IMR-90 (cell line): ENCODE results near the gene PLIN5. TPM values are rescaled to one million over a fixed set of nuclear protein-coding genes. Genes with fewer than 3 reads are reported as not detected.

Experiments
- ATAC-seq: fragments of 200-7000 bp; cut with Tn5 transposase; 2 replicates; pipeline ENCODE4 v1.9.1; 2020; ENCODE audit warnings: low read depth, mild to moderate bottlenecking, moderate library complexity
- BruUV-seq: library from RNA; stranded (reverse); fragments of 400-500 nt; replicated peaks from 2 replicates; lab custom pipeline; 2021; lab: Mats Ljungman, UMichigan
- CTCF ChIA-PET: fragments of 300-600 bp; formaldehyde crosslinking; extraction: SDS; loops from one replicate; lab custom pipeline; 2021; ENCODE audit warnings: antibody characterized with exemption; lab: Yijun Ruan, JAX
- POLR2A ChIA-PET: fragments of 300-600 bp; sonication (Branson Sonifier 250); formaldehyde crosslinking; loops from one replicate; lab custom pipeline; 2022; ENCODE audit warnings: antibody characterized with exemption; ENCODE audit not compliant: unreplicated experiment; lab: Charles Lee
- DNase-seq: peaks from one replicate; pipeline ENCODE4 v3.0.0; 2013
- H2AFZ ChIP-seq: replicated peaks from 2 replicates; pipeline ENCODE3; 2013; ENCODE audit warnings: low read length, mild to moderate bottlenecking; ENCODE audit not compliant: poor library complexity
- H2AK5ac ChIP-seq: 2 replicates; pipeline ENCODE4 v1.6.1; 2013; ENCODE audit warnings: low read depth, low read length, inconsistent platforms
- H2AK9ac ChIP-seq: replicated peaks from 2 replicates; pipeline ENCODE3; 2013; ENCODE audit warnings: mild to moderate bottlenecking, low read depth, low read length, moderate library complexity; ENCODE audit not compliant: poor library complexity
- H2BK120ac ChIP-seq: 2 replicates; pipeline ENCODE4 v1.6.1; 2013; ENCODE audit warnings: low read depth, low read length, inconsistent platforms
- H2BK15ac ChIP-seq: 3 replicates; pipeline ENCODE4 v1.6.1; 2013; ENCODE audit warnings: low read depth, low read length, inconsistent platforms
- H2BK20ac ChIP-seq: 2 replicates; pipeline ENCODE4 v1.6.1; 2013; ENCODE audit warnings: low read depth, mild to moderate bottlenecking, inconsistent platforms, low read length, moderate library complexity
- H2BK5ac ChIP-seq: 2 replicates; pipeline ENCODE4 v1.6.1; 2013; ENCODE audit warnings: mild to moderate bottlenecking, low read depth, low read length, inconsistent platforms; ENCODE audit not compliant: poor library complexity, severe bottlenecking
- H3K14ac ChIP-seq: replicated peaks from 2 replicates; pipeline ENCODE4 v1.6.1; 2013; ENCODE audit warnings: low read depth, low read length, inconsistent platforms
- H3K18ac ChIP-seq: 2 replicates; pipeline ENCODE4 v1.6.1; 2013; ENCODE audit warnings: low read depth, low read length, control low read depth
- H3K23ac ChIP-seq: 2 replicates; pipeline ENCODE4 v1.6.1; 2013; ENCODE audit warnings: low read depth, low read length, inconsistent platforms
- H3K27ac ChIP-seq: 2 replicates; pipeline ENCODE4 v1.5.1; 2013; ENCODE audit warnings: mild to moderate bottlenecking, control low read depth, low read length; ENCODE audit not compliant: insufficient read depth
- H3K27me3 ChIP-seq: 2 replicates; pipeline ENCODE4 v1.6.1; 2013; ENCODE audit warnings: low read length; ENCODE audit not compliant: control insufficient read depth, insufficient read depth
- H3K36me3 ChIP-seq: 2 replicates; pipeline ENCODE4 v1.6.1; 2013; ENCODE audit warnings: low read length, mixed read lengths; ENCODE audit not compliant: control insufficient read depth, insufficient read depth
- H3K4ac ChIP-seq: 2 replicates; pipeline ENCODE4 v1.6.1; 2013; ENCODE audit warnings: low read depth, low read length, inconsistent platforms
- H3K4me1 ChIP-seq: 2 replicates; pipeline ENCODE4 v1.6.1; 2013; ENCODE audit warnings: low read length, mixed read lengths; ENCODE audit not compliant: control insufficient read depth, insufficient read depth
- H3K4me2 ChIP-seq: 2 replicates; pipeline ENCODE4 v1.6.1; 2013; ENCODE audit warnings: low read depth, mild to moderate bottlenecking, control low read depth, low read length, moderate library complexity
- H3K4me3 ChIP-seq: 2 replicates; pipeline ENCODE4 v1.5.1; 2013; ENCODE audit warnings: low read depth, mild to moderate bottlenecking, control low read depth, low read length, moderate library complexity; ENCODE audit not compliant: insufficient read depth
- H3K56ac ChIP-seq: 2 replicates; pipeline ENCODE4 v1.6.1; 2013; ENCODE audit warnings: low read length, inconsistent platforms; ENCODE audit not compliant: insufficient read depth; ENCODE audit errors: extremely low read depth
- H3K79me1 ChIP-seq, 2 experiments: 2 replicates each; pipeline ENCODE4 v1.6.1; 2013; ENCODE audit warnings: low read length in 2 of 2, inconsistent platforms in 1 of 2, low read depth in 1 of 2
- H3K9ac ChIP-seq: 2 replicates; pipeline ENCODE4 v1.6.1; 2013; ENCODE audit warnings: low read depth, low read length, control low read depth
- H3K9me1 ChIP-seq: 2 replicates; pipeline ENCODE4 v1.6.1; 2013; ENCODE audit warnings: low read length, inconsistent platforms; ENCODE audit not compliant: insufficient read depth
- H3K9me3 ChIP-seq: 2 replicates; pipeline ENCODE4 v1.6.1; 2013; ENCODE audit warnings: low read length; ENCODE audit not compliant: control insufficient read depth, insufficient read depth
- H4K20me1 ChIP-seq: 2 replicates; pipeline ENCODE4 v1.6.1; 2013; ENCODE audit warnings: low read length, inconsistent platforms; ENCODE audit not compliant: insufficient read depth
- H4K5ac ChIP-seq: 2 replicates; pipeline ENCODE4 v1.6.1; 2013; ENCODE audit warnings: mild to moderate bottlenecking, low read depth, low read length, control low read depth
- H4K8ac ChIP-seq, 2 experiments: 2 replicates each; pipeline ENCODE4 v1.6.1; 2013; ENCODE audit warnings: low read depth in 2 of 2, low read length in 2 of 2, control low read depth in 1 of 2, inconsistent platforms in 1 of 2
- H4K91ac ChIP-seq: 2 replicates; pipeline ENCODE4 v1.6.1; 2013; ENCODE audit warnings: low read depth, low read length, inconsistent platforms; ENCODE audit not compliant: insufficient read depth
- BHLHE40 ChIP-seq: fragments of 150-350 bp; IDR thresholded peaks from 2 replicates; pipeline ENCODE4 v1.6.1; 2016; ENCODE audit warnings: mild to moderate bottlenecking, low read depth, low read length
- CEBPB ChIP-seq: IDR thresholded peaks from 2 replicates; pipeline ENCODE4 v1.6.1; 2012; ENCODE audit warnings: low read depth, low read length, improper control_type of control experiment
- CHD1 ChIP-seq: IDR thresholded peaks from 2 replicates; pipeline ENCODE4 v1.6.1; 2012; ENCODE audit warnings: low read depth, low read length, improper control_type of control experiment
- FOS ChIP-seq: fragments of 150-350 bp; IDR thresholded peaks from 2 replicates; pipeline ENCODE4 v1.6.1; 2016; ENCODE audit warnings: low read depth, low read length
- MAFK ChIP-seq: IDR thresholded peaks from 2 replicates; pipeline ENCODE4 v1.6.1; 2012; ENCODE audit warnings: low read depth, low read length, improper control_type of control experiment
- MAZ ChIP-seq: IDR thresholded peaks from 2 replicates; pipeline ENCODE4 v1.6.1; 2012; ENCODE audit warnings: low read depth, mild to moderate bottlenecking, low read length, improper control_type of control experiment, moderate library complexity, borderline replicate concordance
- MXI1 ChIP-seq: IDR thresholded peaks from 2 replicates; pipeline ENCODE4 v1.6.1; 2012; ENCODE audit warnings: low read depth, mild to moderate bottlenecking, low read length, moderate library complexity, borderline replicate concordance
- NFE2L2 ChIP-seq: fragments of 150-350 bp; IDR thresholded peaks from 2 replicates; pipeline ENCODE4 v1.6.1; 2016; ENCODE audit warnings: low read depth, mild to moderate bottlenecking, low read length
- POLR2A ChIP-seq: IDR thresholded peaks from 2 replicates; pipeline ENCODE4 v1.6.1; 2012; ENCODE audit warnings: mild to moderate bottlenecking, low read depth, low read length
- RAD21 ChIP-seq: IDR thresholded peaks from 2 replicates; pipeline ENCODE4 v1.6.1; 2012; ENCODE audit warnings: low read length, improper control_type of control experiment
- RCOR1 ChIP-seq: IDR thresholded peaks from 2 replicates; pipeline ENCODE4 v1.6.1; 2012; ENCODE audit warnings: mild to moderate bottlenecking, low read length, improper control_type of control experiment; ENCODE audit not compliant: insufficient replicate concordance
- RFX5 ChIP-seq: IDR thresholded peaks from 2 replicates; pipeline ENCODE4 v1.8.0; 2012; ENCODE audit warnings: low read depth, mild to moderate bottlenecking, low read length, moderate library complexity
- SMC3 ChIP-seq: fragments of 150-350 bp; IDR thresholded peaks from 2 replicates; pipeline ENCODE4 v1.6.1; 2016; ENCODE audit warnings: low read depth, mild to moderate bottlenecking, antibody characterized with exemption, low read length, moderate library complexity
- WGBS, 2 experiments: methylation state at CpG; one replicate each; pipeline versions ENCODE4 v1.1.5 to v1.1.7; 2013; ENCODE audit warnings: missing lambda C conversion rate in 2 of 2; ENCODE audit not compliant: insufficient read length in 1 of 2; ENCODE audit errors: extremely low coverage in 2 of 2; 5-methylcytosine and 5-hydroxymethylcytosine counted together
- dilution Hi-C: fragments of 300-500 bp; cut with HindIII; formaldehyde crosslinking; loops from one replicate; pipeline ENCODE4 v1.14.3; 2018; ENCODE audit warnings: low sequenced_read_pairs; ENCODE audit not compliant: unreplicated experiment
- in situ Hi-C: fragments of 300-500 bp; cut with MboI; formaldehyde crosslinking; loops from 3 replicates; pipeline ENCODE4 v1.14.3; 2019; ENCODE audit warnings: low sequenced_read_pairs, inconsistent platforms, mixed read lengths
- intact Hi-C: fragments of 100-400 bp; cut with micrococcal nuclease; formaldehyde crosslinking; loops from 2 replicates; pipeline ENCODE4 v1.10.0; 2022
- polyA plus RNA-seq, 3 experiments: library from polyadenylated mRNA; depleted of rRNA; stranded (reverse); fragments of >200 nt; gene quantifications; 2 replicates each; pipeline ENCODE4 v1.2.3, GENCODE V29; 2012; ENCODE audit warnings: low replicate concordance in 1 of 3
- total RNA-seq: library from RNA; depleted of rRNA; stranded (reverse); fragments of >200 nt; gene quantifications from 2 replicates; pipeline ENCODE4 v1.2.3, GENCODE V29; 2012
- TF ChIP-seq, protein P1 (sequence below): fragments of 150-350 bp; IDR thresholded peaks from 2 replicates; pipeline ENCODE4 v1.6.1; 2016; ENCODE audit warnings: low read depth, mild to moderate bottlenecking, low read length, moderate library complexity, borderline replicate concordance
- TF ChIP-seq, protein P2 (sequence below): fragments of 150-350 bp; IDR thresholded peaks from 2 replicates; pipeline ENCODE4 v1.6.1; 2017; ENCODE audit warnings: mild to moderate bottlenecking, antibody characterized with exemption, low read length, low read depth
- TF ChIP-seq, protein P3 (sequence below): conservative IDR thresholded peaks from 2 replicates; pipeline ENCODE4 v1.5.1; 2012; ENCODE audit warnings: mild to moderate bottlenecking, low read depth, low read length, improper control_type of control experiment

Gene PLIN5
- total and polyA plus RNA-seq, 2 of the 4 experiments (the other 2 are of a cell fraction): not detected

DNA sequence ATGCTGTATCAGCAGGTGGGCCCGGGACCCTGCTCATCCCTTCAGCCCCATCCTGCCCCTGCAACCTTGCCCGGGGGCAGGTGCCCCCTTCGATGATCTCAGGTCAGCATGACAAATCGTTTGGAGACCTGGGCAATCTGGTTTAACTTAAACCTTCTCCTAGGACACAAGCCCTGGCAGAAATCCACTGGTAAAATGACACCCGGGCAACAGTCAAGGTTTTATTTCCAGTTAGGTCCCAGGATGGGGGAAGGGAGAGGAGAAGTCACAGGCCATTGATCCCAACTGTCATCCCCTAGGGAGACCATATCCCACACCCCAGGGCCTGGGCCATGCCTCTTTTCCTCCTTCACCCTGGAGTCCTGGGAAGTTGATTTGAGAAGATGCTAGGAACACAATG, 1.8 kb upstream of the PLIN5 start:
- H3K79me1 ChIP-seq: no peaks in the 10 kb centered on the region
- POLR2A ChIA-PET: no interaction called here
- H2AFZ ChIP-seq: no peak overlapping the region
- H3K9ac ChIP-seq: no peak overlapping the region
- H4K5ac ChIP-seq: no peak overlapping the region
- H3K4me3 ChIP-seq: no peak overlapping the region
- no peak overlapping the region for H3K56ac ChIP-seq
- H4K91ac ChIP-seq: no peak overlapping the region
- H3K27me3 ChIP-seq: peaks cover 40% of the 10 kb centered on the region
- H2BK20ac ChIP-seq: no peak overlapping the region
- H2BK120ac ChIP-seq: no peak overlapping the region
- no peak overlapping the region for H2BK5ac ChIP-seq
- TF ChIP-seq FOS (no peak), RAD21 (no peak), BHLHE40 (no peak), MAZ (no peak), SMC3 (no peak), MXI1 (no peak), MAFK (no peak), NFE2L2 (no peak), RCOR1 (no peak), CEBPB (no peak), POLR2A (no peak), CHD1 (no peak), RFX5 (no peak)
- TF ChIP-seq, protein P1, sequence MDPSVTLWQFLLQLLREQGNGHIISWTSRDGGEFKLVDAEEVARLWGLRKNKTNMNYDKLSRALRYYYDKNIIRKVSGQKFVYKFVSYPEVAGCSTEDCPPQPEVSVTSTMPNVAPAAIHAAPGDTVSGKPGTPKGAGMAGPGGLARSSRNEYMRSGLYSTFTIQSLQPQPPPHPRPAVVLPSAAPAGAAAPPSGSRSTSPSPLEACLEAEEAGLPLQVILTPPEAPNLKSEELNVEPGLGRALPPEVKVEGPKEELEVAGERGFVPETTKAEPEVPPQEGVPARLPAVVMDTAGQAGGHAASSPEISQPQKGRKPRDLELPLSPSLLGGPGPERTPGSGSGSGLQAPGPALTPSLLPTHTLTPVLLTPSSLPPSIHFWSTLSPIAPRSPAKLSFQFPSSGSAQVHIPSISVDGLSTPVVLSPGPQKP: no peak
- TF ChIP-seq, protein P2, sequence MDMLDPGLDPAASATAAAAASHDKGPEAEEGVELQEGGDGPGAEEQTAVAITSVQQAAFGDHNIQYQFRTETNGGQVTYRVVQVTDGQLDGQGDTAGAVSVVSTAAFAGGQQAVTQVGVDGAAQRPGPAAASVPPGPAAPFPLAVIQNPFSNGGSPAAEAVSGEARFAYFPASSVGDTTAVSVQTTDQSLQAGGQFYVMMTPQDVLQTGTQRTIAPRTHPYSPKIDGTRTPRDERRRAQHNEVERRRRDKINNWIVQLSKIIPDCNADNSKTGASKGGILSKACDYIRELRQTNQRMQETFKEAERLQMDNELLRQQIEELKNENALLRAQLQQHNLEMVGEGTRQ: no peak
- TF ChIP-seq, protein P3, sequence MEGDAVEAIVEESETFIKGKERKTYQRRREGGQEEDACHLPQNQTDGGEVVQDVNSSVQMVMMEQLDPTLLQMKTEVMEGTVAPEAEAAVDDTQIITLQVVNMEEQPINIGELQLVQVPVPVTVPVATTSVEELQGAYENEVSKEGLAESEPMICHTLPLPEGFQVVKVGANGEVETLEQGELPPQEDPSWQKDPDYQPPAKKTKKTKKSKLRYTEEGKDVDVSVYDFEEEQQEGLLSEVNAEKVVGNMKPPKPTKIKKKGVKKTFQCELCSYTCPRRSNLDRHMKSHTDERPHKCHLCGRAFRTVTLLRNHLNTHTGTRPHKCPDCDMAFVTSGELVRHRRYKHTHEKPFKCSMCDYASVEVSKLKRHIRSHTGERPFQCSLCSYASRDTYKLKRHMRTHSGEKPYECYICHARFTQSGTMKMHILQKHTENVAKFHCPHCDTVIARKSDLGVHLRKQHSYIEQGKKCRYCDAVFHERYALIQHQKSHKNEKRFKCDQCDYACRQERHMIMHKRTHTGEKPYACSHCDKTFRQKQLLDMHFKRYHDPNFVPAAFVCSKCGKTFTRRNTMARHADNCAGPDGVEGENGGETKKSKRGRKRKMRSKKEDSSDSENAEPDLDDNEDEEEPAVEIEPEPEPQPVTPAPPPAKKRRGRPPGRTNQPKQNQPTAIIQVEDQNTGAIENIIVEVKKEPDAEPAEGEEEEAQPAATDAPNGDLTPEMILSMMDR: no peak
- no peaks in the 10 kb centered on the region for H3K9me1 ChIP-seq
- ATAC-seq (no peak), DNase-seq (no peak)
- dilution Hi-C loops: no loop called here
- no TSS peak for BruUV-seq
- no peak overlapping the region for H3K23ac ChIP-seq
- no peak overlapping the region for H3K14ac ChIP-seq
- no peak overlapping the region for H3K27ac ChIP-seq
- H3K4ac ChIP-seq: no peak overlapping the region
- H3K36me3 ChIP-seq: no peaks in the 10 kb centered on the region
- no peak overlapping the region for H3K4me2 ChIP-seq
- no peak overlapping the region for H2BK15ac ChIP-seq
- H2AK9ac ChIP-seq: no peak overlapping the region
- WGBS, 2 experiments: 60% methylated on average over 3 of the region's 5 CpGs; no CpG with 5 or more reads in 1 of the 2 experiments
- in situ Hi-C loops: no loop called here
- intact Hi-C loops: no loop called here
- CTCF ChIA-PET: no interaction called here
- peaks cover 6% of the 10 kb centered on the region for H3K9me3 ChIP-seq
- H2AK5ac ChIP-seq: no peak overlapping the region
- H4K8ac ChIP-seq: no peak overlapping the region
- H3K4me1 ChIP-seq: no peaks in the 10 kb centered on the region; the same call in 1 of the 2 replicates
- H3K18ac ChIP-seq: no peak overlapping the region
- H4K20me1 ChIP-seq: no peaks in the 10 kb centered on the region
